ENCODE measurements around the gene GAREM1.
"Not testable (repeated sequence)": the region's sequence is repeated elsewhere in the genome, so short reads cannot be mapped to it uniquely, and the experiment has no call there.

Gene GAREM1

DNA sequence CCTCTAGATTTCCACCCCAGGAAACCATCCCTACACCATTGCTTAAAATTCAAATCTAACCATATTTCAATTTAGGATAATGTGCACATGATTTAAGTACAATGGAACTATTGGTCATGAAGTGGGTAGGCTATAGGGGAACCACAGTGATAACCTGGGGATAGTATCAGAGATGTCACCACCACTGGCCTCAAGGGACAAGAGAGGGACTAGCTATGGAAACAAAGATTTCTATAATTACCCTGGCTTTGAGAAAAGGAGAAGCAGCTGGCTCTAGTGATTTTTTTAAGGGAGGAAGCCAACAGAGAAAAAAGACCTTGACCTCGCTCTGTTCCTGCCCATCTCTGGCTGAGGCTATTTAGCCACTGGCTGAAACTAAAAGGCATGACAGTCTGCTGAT, 148.9 kb downstream of the GAREM1 start:
- DNase-seq = peak; percentile 23

- no peak for DNase-seq
These were observed 151.6 kb downstream of the GAREM1 start for GRCh38 chr18:32319084-32319483.

DNA sequence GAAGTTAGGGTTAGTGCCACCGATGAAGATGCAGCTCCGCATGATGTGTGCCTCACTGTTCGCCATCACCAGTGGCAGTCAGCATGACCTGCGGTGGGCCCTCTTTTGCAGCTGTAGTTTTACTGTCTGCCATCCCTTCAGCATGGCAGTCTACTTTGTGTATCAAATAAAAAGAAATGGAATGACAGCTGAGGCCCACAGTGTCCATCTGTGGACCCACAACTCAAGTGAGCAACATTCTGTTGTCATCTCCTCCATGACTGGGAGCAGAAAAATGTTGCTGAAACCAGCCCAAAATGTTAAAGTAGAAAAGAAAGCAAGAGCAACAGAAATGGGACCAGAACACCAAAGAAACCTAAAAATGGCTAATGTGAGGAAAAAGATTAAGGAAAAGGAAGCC, 152.1 kb downstream of the GAREM1 start:
- DNase-seq = no peak

- no peak for DNase-seq
These were observed 153.0 kb downstream of the GAREM1 start for GRCh38 chr18:32317651-32318050.

GRCh38 chr18:32315881-32316280, 154.8 kb downstream of the GAREM1 start:
- no peak for DNase-seq

- no peak for DNase-seq
These were observed 159.9 kb downstream of the GAREM1 start for GRCh38 chr18:32310774-32311173.

DNA sequence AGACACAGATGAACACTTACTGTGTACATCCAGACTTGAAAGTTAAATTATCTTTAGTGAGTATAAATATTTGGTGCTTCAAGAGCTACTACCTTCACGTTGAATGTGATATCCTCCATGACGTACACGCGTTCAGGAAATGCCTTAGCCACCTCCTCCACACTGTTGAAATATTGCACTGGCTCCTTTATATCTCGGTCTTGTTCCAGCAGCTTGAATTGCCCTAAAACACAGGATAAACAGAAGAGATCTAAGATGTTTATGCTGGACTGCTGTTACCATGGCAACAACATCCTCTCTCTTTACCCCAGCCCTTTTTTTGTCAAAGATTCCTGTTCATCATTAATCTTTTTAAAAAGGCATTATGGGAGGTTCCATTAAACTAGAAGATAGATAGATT, 160.6 kb downstream of the GAREM1 start:
- DNase-seq = no peak

DNA sequence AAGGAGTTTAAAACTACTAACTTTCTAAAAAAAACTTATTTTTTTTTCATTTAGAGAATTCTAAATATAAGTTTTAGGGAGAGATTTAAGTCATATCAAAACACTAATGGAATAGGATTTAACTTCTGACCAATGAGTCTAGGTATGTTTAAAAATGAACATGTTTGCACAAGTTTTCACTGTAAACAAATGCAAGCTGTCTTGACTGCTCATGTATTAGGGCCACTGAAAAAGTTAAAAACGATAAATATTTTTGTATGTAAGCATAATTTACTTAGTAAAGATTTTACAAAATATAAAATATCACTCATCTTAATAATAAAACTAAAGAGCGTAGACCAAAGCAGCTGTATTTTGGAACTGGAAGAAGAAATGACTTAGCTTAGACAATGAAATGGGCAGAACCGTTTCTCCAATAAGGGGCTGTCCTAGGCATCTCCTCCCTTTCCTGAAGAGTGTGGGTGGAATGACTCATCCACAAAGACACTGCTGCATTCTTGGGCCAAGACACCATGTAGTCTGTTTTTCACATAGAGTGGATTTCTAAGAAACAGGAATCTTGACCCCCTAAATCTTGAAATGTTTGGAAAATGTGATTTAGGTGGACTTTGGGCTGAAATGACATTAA, 162.1 kb downstream of the GAREM1 start:
- DNase-seq = no peak

DNA sequence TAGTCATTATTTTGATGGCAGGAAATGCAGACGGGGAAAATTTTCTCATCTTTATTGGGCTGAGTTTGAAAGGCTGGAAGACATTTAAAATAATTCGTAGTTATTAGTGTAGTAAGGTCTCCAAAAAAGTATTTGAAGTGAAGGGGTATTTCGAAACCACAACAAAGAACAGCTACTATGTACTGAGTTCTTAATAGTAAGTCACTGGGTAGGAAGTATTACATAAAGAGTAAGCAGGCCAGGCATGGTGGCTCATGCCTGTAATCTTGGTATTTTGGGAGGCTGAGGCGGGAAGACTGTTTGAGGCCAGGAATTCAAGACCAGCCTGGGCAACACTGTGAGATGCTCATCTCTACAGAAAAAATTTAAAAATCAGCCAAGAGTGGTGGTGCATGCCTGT, 167.3 kb downstream of the GAREM1 start:
- DNase-seq = no peak

DNA sequence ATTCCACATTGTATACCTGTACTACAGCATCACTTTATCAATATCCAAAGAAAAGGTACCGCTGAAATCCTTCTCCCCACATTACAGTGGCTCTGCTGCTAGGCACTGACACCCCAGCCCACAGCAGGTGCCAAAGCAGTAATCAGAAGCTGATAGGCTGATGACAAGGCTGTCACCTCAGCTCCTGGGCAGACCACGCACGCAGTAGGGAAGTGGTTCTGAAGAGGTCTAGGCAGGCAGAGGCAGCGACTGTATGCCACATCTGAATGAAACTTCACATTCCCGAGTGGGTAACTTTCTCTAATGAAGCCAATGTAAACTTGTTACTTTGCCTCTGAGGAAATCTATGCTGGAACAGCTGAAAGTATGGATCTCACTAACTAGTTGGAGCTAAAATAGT, 167.9 kb downstream of the GAREM1 start:
- DNase-seq = no peak

GRCh38 chr18:32301976-32302743, 168.5 kb downstream of the GAREM1 start:
- DNase-seq = no peak

- no peak for DNase-seq
These were observed 169.3 kb downstream of the GAREM1 start for GRCh38 chr18:32301361-32301760.

DNA sequence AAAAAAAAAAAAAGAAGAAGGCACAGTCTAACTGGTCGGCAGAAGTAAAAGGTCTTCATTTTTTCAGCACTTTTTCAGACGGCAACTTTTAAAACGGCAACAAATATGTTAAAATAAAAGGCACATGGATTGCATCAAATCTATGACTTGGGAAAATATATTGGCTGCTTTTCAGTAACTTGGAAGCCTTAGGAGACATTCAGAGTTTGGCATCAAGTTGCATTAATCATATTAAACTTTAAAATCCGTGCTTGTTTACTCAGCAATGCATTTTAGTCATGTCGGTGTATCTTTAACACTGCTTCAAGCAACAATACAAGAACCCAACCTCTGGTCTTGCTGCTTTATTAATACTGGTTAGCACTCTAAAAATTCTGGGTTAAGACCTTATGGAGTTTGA, 169.8 kb downstream of the GAREM1 start:
- no peak for DNase-seq

GRCh38 chr18:32299484-32299883, 171.2 kb downstream of the GAREM1 start:
- no peak for DNase-seq

DNA sequence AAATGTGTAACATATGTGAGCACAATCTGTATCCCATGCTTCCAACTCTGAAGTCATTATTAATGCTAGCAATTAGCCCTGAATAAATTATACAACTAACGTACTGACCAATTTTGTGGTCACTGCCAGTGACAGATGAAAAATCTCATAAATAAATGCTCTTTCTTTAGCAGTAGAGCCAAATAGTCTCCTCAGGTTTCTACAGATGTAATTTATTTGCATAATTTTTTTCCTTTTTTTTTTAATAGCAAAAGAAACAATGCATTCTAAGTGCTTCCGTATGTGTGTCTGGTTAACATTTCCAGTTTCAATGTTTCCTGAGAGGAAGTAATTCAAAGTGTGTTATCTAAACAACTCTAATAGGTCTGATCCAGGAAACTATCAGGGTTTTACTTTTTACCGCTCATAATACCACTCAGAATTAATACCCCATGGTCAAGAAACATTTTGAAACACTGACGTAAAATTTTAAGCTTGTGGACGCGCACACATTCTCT, 172.5 kb downstream of the GAREM1 start:
- DNase-seq = no peak

GRCh38 chr18:32297579-32298170, 173.0 kb downstream of the GAREM1 start:
- DNase-seq = no peak

DNA sequence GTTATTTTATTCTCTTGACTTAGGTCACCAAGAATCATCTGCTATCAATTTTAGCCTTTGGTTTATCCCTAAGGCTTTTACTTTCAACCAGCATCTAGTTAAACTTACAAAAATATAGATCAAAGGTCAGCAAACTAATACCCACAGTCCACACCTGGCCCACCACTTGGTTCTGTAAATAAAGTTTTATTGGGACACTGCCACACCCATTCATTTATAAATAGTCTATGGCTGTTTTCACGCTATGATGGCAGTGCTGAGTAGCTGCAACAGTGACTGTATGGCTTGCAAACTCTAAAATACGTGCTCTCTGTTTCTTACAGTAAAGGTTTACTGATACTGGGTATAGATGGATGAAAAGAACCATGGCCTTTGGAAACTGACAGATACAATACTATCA, 173.8 kb downstream of the GAREM1 start:
- no peak for DNase-seq

DNA sequence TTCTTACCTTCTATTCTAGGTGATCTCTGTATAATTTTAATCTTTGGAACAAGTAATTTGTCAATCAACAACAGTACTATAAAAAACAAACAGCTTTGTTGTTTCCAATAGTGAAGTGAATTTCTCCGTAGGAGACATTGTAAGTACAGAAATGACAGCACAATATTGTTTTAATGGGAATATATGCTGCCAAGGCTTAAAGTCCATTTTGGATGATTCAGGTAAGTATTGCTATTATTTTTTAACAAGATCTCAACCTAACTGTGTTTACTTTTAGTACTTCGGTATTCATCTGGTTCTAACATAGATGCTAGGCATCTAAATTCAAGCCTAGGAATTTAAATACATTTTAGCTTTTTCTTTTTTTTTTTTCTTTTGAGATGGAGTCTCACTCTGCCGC, 175.1 kb downstream of the GAREM1 start:
- DNase-seq = no peak

GRCh38 chr18:32293107-32293506, 177.6 kb downstream of the GAREM1 start:
- no peak for DNase-seq

DNA sequence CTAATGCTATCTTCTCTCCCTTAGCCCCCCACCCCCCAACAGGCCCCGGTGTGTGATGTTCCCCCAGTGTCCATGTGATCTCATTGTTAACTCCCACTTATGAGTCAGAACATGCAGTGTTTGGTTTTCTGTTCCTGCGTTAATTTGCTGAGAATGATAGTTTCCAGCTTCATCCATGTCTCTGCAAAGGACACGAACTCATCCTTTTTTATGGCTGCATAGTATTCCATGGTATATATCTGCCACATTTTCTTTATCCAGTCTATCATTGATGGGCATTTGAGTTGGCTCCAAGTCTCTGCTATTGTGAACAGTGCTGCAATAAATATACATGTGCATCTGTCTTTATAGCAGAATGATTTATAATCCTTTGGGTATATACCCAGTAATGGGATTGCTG, 179.1 kb downstream of the GAREM1 start:
- DNase-seq = not testable (repeated sequence)

- DNase-seq = no peak
These were observed 179.9 kb downstream of the GAREM1 start for GRCh38 chr18:32290810-32291209.

GRCh38 chr18:32289483-32290075, 181.1 kb downstream of the GAREM1 start:
- peak; percentile 84 for DNase-seq

GRCh38 chr18:32287873-32288272, 182.8 kb downstream of the GAREM1 start:
- no peak for DNase-seq

DNA sequence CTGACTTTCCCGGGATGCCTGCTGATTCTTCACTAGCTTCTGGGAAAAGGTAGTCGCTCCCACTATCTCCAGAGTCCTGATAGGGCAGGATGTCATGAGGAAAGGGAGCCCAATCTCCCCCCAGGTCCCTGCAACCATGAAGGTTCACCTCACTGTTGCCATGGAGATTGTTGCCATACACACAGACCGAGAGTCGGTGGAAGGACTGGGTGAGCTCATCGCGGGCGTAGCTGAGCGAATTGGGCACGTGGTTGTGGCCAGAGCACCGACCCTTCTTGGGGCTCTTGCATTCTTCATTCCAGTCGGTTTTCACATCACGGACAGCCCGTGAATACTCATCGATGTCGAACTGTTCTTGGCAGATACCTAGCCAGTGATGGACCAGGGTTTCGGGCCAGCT, 183.4 kb downstream of the GAREM1 start:
- no peak for DNase-seq

Measured in NCI-H146 (cell line).